Body of pancreas (tissue), 4 donors: ENCODE data around the gene BMP8B. TPM values are rescaled to one million over a fixed set of nuclear protein-coding genes. Genes with fewer than 3 reads are reported as not detected.

Experiments used
- ATAC-seq: fragments of 150-250 bp; one replicate; pipeline ENCODE4 v1.9.1; 2016
- DNase-seq, 4 donors: peaks; one replicate each; pipeline ENCODE4 v3.0.0-alpha.2; 2019
- H3K27ac ChIP-seq, 4 donors: fragments of 200-600 bp; sonication (generic); 1 replicate in 3 of 4; 2 replicates in 1 of 4; pipeline versions ENCODE4 v1.5.1 to v1.6.1; 2016 to 2019; ENCODE audit warnings: mild to moderate bottlenecking in 1 of 4, mixed read lengths in 1 of 4, moderate library complexity in 1 of 4
- H3K27me3 ChIP-seq, 2 donors: fragments of 200-600 bp; sonication (generic); one replicate each; pipeline ENCODE4 v1.6.0; 2016; ENCODE audit warnings: mild to moderate bottlenecking in 1 of 2
- H3K36me3 ChIP-seq, 2 donors: fragments of 200-600 bp; sonication (generic); replicated peaks in 1 of 2; 2 replicates each; pipeline ENCODE4 v1.5.1; 2016; ENCODE audit warnings: low read depth in 2 of 2; ENCODE audit not compliant: insufficient read depth in 1 of 2
- H3K4me1 ChIP-seq: fragments of 200-600 bp; sonication (generic); one replicate; pipeline ENCODE4 v1.6.0; 2016
- H3K4me3 ChIP-seq, 2 donors: fragments of 200-600 bp; sonication (generic); 1 replicate in 1 of 2; 2 replicates in 1 of 2; pipeline ENCODE4 v1.5.1; 2016 to 2019
- H3K9me3 ChIP-seq, 3 donors: fragments of 200-600 bp; sonication (generic); 1 replicate in 2 of 3; 2 replicates in 1 of 3; pipeline ENCODE4 v1.5.1; 2016
- POLR2A ChIP-seq, 3 donors: fragments of 450-650 bp; IDR thresholded peaks; one replicate each; pipeline ENCODE4 v1.6.1; 2016; ENCODE audit warnings: antibody characterized with exemption in 3 of 3, mild to moderate bottlenecking in 2 of 3
- WGBS, 2 donors: methylation state at CpG; one replicate each; pipeline ENCODE4 v1.1.5; 2017; 5-methylcytosine and 5-hydroxymethylcytosine counted together
- intact Hi-C: fragments of 100-400 bp; cut with DNase I; formaldehyde crosslinking; loops from one replicate; pipeline ENCODE4 v1.15.1; 2023
- total RNA-seq, 2 donors: library from RNA; depleted of rRNA; stranded (reverse); fragments of >200 nt; gene quantifications; one replicate each; pipeline ENCODE4 v1.1.0, GENCODE V29; 2016
- TF ChIP-seq, protein P1 (sequence below), 7 experiments: fragments of 450-650 bp in 4 of 7; fragments of 200-600 bp in 3 of 7; sonication (generic) in 3 of 7; IDR thresholded peaks; one replicate each; pipeline ENCODE4 v1.5.1; 2016 to 2019; ENCODE audit warnings: antibody characterized with exemption in 7 of 7

The BMP8B gene
- total RNA-seq, 2 donors from 2014 or later, result 2.3 to 5.4 TPM

DNA sequence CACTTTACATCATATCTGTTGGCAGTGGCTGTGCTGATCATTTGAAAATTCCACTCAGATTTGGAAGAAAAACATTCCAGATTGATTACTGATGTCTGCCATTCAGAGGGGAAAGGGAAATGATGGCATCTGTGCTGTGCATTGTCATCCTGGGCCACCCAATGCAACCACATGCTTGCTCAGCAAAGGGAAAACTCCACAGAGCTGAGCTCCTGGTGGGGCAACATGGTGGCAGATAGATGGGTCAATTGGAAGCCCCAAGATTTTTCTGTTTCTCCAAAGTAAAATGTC lies 29.3 kb downstream of the BMP8B start:
- ATAC-seq (no peak), DNase-seq (no peak)
- Histone ChIP-seq H3K27me3 (no peaks in the 10 kb centered on the region), H3K9me3 (no peaks in the 10 kb centered on the region), H3K27ac (no peak overlapping the region), H3K4me3 (no peak overlapping the region), H3K4me1 (no peaks in the 10 kb centered on the region), H3K36me3 (peaks cover 0 to 6% of the 10 kb centered on the region in 2 donors)
- intact Hi-C loops, result no loop called here
- TF ChIP-seq POLR2A (IDR thresholded peaks at IDR 0.05), result no peak
- TF ChIP-seq, protein P1, sequence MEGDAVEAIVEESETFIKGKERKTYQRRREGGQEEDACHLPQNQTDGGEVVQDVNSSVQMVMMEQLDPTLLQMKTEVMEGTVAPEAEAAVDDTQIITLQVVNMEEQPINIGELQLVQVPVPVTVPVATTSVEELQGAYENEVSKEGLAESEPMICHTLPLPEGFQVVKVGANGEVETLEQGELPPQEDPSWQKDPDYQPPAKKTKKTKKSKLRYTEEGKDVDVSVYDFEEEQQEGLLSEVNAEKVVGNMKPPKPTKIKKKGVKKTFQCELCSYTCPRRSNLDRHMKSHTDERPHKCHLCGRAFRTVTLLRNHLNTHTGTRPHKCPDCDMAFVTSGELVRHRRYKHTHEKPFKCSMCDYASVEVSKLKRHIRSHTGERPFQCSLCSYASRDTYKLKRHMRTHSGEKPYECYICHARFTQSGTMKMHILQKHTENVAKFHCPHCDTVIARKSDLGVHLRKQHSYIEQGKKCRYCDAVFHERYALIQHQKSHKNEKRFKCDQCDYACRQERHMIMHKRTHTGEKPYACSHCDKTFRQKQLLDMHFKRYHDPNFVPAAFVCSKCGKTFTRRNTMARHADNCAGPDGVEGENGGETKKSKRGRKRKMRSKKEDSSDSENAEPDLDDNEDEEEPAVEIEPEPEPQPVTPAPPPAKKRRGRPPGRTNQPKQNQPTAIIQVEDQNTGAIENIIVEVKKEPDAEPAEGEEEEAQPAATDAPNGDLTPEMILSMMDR (IDR thresholded peaks at IDR 0.05), result no peak

DNA sequence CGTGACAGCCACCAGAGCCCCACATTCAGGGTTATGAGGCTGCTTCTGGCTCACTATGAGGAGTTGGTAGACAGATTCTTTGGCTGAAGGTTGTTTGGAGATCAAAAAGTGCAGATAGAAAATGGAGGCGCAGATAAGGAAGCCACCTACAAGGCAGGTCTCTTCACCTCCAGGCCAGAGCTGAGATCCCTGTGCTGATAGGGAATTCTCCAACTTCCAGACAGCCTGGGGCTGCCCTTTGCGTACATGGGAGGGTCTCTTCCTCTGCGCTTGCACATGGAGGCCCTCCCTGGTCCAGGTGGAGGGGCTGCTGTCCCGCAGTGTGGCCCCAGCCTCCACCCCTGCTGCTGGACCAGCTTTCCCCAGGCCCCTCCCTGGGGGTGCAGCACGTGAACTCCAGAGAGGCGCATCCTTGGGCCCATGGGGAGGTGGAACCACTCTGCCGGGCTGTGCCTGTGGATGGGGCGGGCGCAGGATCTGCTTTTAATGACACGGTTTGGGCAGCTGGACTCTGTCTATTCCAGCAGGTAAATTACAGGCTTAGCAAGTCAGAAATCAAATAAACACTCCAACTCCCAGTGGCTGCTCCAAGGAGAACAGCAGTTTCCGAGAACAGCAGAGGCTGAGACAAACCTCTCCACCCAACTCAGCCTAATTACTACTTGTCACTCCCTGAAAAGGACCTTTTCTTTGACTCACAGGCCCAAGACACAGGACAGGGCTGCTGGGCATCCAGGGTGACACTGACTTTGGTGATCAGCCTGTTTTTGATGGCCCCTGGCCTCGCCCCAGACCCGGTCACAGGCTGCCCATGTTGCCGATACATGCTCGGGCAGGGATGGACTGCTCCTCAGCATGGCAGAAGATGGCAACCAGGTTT lies 29.9 kb downstream of the BMP8B start:
- no peaks in the 10 kb centered on the region for H3K27me3 ChIP-seq
- WGBS, 2 donors, result 86 to 96% methylated on average over 14 to 16 of the region's 16 CpGs
- H3K4me3 ChIP-seq, result no peak overlapping the region
- no peaks in the 10 kb centered on the region for H3K4me1 ChIP-seq
- no peak for TF ChIP-seq POLR2A (IDR thresholded peaks at IDR 0.05)
- TF ChIP-seq, protein P1 (IDR thresholded peaks at IDR 0.05), result no peak
- intact Hi-C loops, result no loop called here
- ATAC-seq (no peak), DNase-seq (no peak)
- H3K36me3 ChIP-seq, result peaks cover 0 to 6% of the 10 kb centered on the region in 2 donors
- no peak overlapping the region for H3K27ac ChIP-seq
- no peaks in the 10 kb centered on the region for H3K9me3 ChIP-seq

DNA sequence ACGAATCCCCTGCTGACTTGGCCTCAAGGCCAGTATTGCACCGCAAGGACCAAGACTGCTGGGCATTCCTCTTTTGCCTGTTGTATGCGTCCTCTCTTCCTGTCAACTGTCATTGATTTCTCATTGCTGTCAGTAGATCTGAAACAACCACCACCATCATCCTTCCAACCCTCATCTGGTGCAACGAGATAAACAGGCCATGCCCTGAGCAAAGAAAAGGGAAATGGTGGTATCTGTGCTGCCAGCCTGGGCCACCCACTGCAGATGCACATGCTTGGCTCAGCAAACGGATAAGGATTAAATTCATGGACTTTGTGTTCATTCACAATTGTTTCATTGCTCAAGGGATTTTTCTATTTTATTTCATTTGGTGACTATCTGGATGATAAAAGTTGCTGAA lies 31.2 kb downstream of the BMP8B start:
- TF ChIP-seq POLR2A (IDR thresholded peaks at IDR 0.05), result no peak
- TF ChIP-seq, protein P1 (IDR thresholded peaks at IDR 0.05), result no peak
- 80 to 88% methylated on average over 5 of the region's 5 CpGs for WGBS, 2 donors
- Histone ChIP-seq H3K9me3 (no peaks in the 10 kb centered on the region), H3K27ac (no peak overlapping the region), H3K4me3 (no peak overlapping the region), H3K4me1 (no peaks in the 10 kb centered on the region), H3K27me3 (no peaks in the 10 kb centered on the region), H3K36me3 (peaks cover 11 to 17% of the 10 kb centered on the region in 2 donors)
- ATAC-seq, result no peak
- intact Hi-C loops, result no loop called here
- DNase-seq, result no peak

DNA sequence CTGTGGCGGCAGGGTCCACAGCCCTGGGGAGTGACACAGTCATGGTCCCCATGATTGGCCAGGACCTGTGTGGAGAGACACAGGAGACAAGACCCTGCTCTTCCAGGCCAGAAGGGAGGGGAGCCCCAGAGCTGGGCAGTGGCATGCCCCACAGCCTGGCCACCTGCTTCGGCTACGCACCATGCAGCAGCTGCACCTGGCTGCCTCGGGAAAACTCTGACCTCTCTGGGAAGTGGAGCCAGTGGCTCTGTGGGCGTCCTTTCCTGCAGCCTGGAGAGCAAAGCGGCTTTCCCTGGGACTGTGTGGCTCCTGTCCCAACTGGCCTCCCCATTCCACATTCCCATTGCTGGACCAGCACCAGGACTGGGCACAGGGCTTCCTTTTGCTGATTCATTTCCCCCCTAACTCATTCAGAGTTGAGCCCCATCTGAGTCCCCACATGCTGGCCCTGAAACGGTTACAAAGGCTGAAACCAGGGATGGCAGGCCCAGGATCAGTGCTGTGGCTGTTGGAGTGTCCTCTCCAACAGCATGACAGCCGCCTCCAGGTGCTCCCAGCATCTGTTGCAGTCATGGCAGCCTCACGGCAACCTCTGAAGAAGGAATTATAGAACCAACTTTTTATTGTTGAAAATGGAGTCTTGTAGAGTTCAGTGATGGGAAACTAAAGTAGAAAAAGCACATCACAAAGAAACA lies 32.6 kb downstream of the BMP8B start:
- no peaks in the 10 kb centered on the region for H3K4me1 ChIP-seq
- 87 to 92% methylated on average over 5 to 8 of the region's 9 CpGs for WGBS, 2 donors
- H3K4me3 ChIP-seq, result no peak overlapping the region
- H3K9me3 ChIP-seq, result no peaks in the 10 kb centered on the region
- TF ChIP-seq, protein P1 (IDR thresholded peaks at IDR 0.05), result no peak
- TF ChIP-seq POLR2A (IDR thresholded peaks at IDR 0.05), result no peak
- intact Hi-C loops, result no loop called here
- ATAC-seq (no peak), DNase-seq (no peak)
- peaks cover 14 to 31% of the 10 kb centered on the region in 2 donors for H3K36me3 ChIP-seq
- no peak overlapping the region for H3K27ac ChIP-seq
- H3K27me3 ChIP-seq, result no peaks in the 10 kb centered on the region
